HCT116 (cell line): ENCODE measurements around the gene LSM6. TPM values are rescaled to one million over a fixed set of nuclear protein-coding genes. Genes with fewer than 3 reads are reported as not detected.

Source experiments
- ATAC-seq: fragments of 200-7000 bp; cut with Tn5 transposase; 2 replicates; pipeline ENCODE4 v1.9.1; 2020; ENCODE audit warnings: mild to moderate bottlenecking, moderate library complexity
- BruUV-seq: library from RNA; stranded (reverse); fragments of 400-500 nt; replicated peaks from 2 replicates; lab custom pipeline; 2021; lab: Mats Ljungman, UMichigan
- CTCF ChIA-PET: fragments of 300-600 bp; sonication (Branson Sonifier 250); formaldehyde crosslinking; loops from one replicate; lab custom pipeline; 2021; ENCODE audit warnings: antibody characterized with exemption; lab: Charles Lee
- POLR2A ChIA-PET: fragments of 300-600, 350-600 bp; sonication (Branson Sonifier 250); formaldehyde crosslinking; loops from one replicate; lab custom pipeline; 2021; ENCODE audit warnings: antibody characterized with exemption; lab: Charles Lee
- RAD21 ChIA-PET, 2 experiments: fragments of 300-600 bp; sonication (Branson Sonifier 250); formaldehyde crosslinking; loops; one replicate each; lab custom pipeline; 2023; ENCODE audit warnings: low total read pairs in 2 of 2; ENCODE audit not compliant: uncharacterized antibody in 2 of 2, unreplicated experiment in 2 of 2, low non-redundant PET in 1 of 2; lab: Charles Lee
- DNase-seq: peaks from one replicate; pipeline ENCODE4 v3.0.0-alpha.2; 2010; ENCODE audit warnings: low read depth, low spot score
- H2AFZ ChIP-seq: fragments of 200-600 bp; shearing (Covaris generic), sonication (generic); 2 replicates; pipeline ENCODE4 v1.6.1; 2017; ENCODE audit warnings: low read depth, mixed run types, mixed read lengths, antibody characterized with exemption, low read length; ENCODE audit not compliant: poor library complexity, severe bottlenecking
- H3K27ac ChIP-seq: 2 replicates; pipeline ENCODE4 v1.5.1; 2012; ENCODE audit warnings: low read depth, low read length
- H3K27me3 ChIP-seq: fragments of 200-600 bp; sonication (generic); 2 replicates; pipeline ENCODE4 v1.6.1; 2016; ENCODE audit warnings: mixed run types, low read length, mixed read lengths; ENCODE audit not compliant: insufficient read depth
- H3K36me3 ChIP-seq, 2 experiments: fragments of 200-500 bp in 1 of 2; fragments of 200-600 bp in 1 of 2; sonication (Bioruptor generic) in 1 of 2; sonication (generic) in 1 of 2; 2 replicates each; pipeline versions ENCODE4 v1.5.1 to v1.6.1; 2014 to 2016; ENCODE audit warnings: low read length in 2 of 2, inconsistent platforms in 1 of 2, mixed read lengths in 1 of 2, mixed run types in 1 of 2; ENCODE audit not compliant: insufficient read depth in 2 of 2, control insufficient read depth in 1 of 2
- H3K4me1 ChIP-seq, 2 experiments: fragments of 200-600 bp in 1 of 2; sonication (generic) in 1 of 2; 2 replicates each; pipeline versions ENCODE4 v1.5.1 to v1.6.1; 2012 to 2017; ENCODE audit warnings: low read length in 2 of 2, inconsistent platforms in 1 of 2, mild to moderate bottlenecking in 1 of 2, mixed read lengths in 1 of 2, mixed run types in 1 of 2, moderate library complexity in 1 of 2; ENCODE audit not compliant: insufficient read depth in 2 of 2, control insufficient read depth in 1 of 2
- H3K4me2 ChIP-seq: fragments of 200-600 bp; sonication (generic); 2 replicates; pipeline ENCODE4 v1.6.1; 2017; ENCODE audit warnings: mixed run types, low read length, mixed read lengths
- H3K4me3 ChIP-seq, 2 experiments: fragments of 200-600 bp in 1 of 2; sonication (generic) in 1 of 2; replicated peaks in 1 of 2; 2 replicates each; pipeline ENCODE4 v1.5.1; 2011 to 2016; ENCODE audit warnings: low read length in 2 of 2, control low read depth in 1 of 2, low read depth in 1 of 2, mild to moderate bottlenecking in 1 of 2, mixed read lengths in 1 of 2, mixed run types in 1 of 2
- H3K79me2 ChIP-seq: fragments of 200-600 bp; sonication (generic); 2 replicates; pipeline ENCODE4 v1.6.1; 2017; ENCODE audit warnings: mild to moderate bottlenecking, mixed run types, low read length, moderate library complexity, mixed read lengths; ENCODE audit not compliant: insufficient read depth
- H3K9ac ChIP-seq: fragments of 200-600 bp; sonication (generic); 2 replicates; pipeline ENCODE4 v1.6.1; 2016; ENCODE audit warnings: low read length, mixed read lengths
- H3K9me2 ChIP-seq: fragments of 200-600 bp; sonication (generic), shearing (Covaris generic); 2 replicates; pipeline ENCODE4 v1.6.1; 2017; ENCODE audit warnings: mixed run types, mild to moderate bottlenecking, moderate library complexity; ENCODE audit not compliant: insufficient read depth
- H3K9me3 ChIP-seq, 2 experiments: fragments of 200-500 bp in 1 of 2; fragments of 200-600 bp in 1 of 2; sonication (Bioruptor generic) in 1 of 2; sonication (generic) in 1 of 2; 2 replicates each; pipeline ENCODE4 v1.6.1; 2014 to 2017; ENCODE audit warnings: low read length in 2 of 2, mixed read lengths in 2 of 2, inconsistent platforms in 1 of 2, low read depth in 1 of 2, mild to moderate bottlenecking in 1 of 2, mixed run types in 1 of 2, moderate library complexity in 1 of 2; ENCODE audit not compliant: control insufficient read depth in 1 of 2, insufficient read depth in 1 of 2
- H4K20me1 ChIP-seq: fragments of 200-600 bp; sonication (generic), shearing (Covaris generic); 2 replicates; pipeline ENCODE4 v1.6.1; 2017; ENCODE audit warnings: mixed run types, mild to moderate bottlenecking, moderate library complexity; ENCODE audit not compliant: insufficient read depth
- EZH2 ChIP-seq: fragments of 200-600 bp; sonication (generic); IDR thresholded peaks from 2 replicates; pipeline ENCODE4 v1.6.1; 2017; ENCODE audit warnings: antibody characterized with exemption, mixed run types
- YY1 ChIP-seq: IDR thresholded peaks from 2 replicates; pipeline ENCODE4 v1.6.1; 2011; ENCODE audit warnings: low read length, low read depth, moderate library complexity, mild to moderate bottlenecking; ENCODE audit not compliant: insufficient replicate concordance; ENCODE audit errors: extremely low read depth
- intact Hi-C: fragments of 100-400 bp; cut with micrococcal nuclease; formaldehyde crosslinking; loops from 2 replicates; pipeline ENCODE4 v1.10.0; 2022
- total RNA-seq: library from RNA; stranded (reverse); gene quantifications from one replicate; pipeline ENCODE4 v1.2.1, GENCODE V29; 2021; ENCODE audit not compliant: unreplicated experiment
- TF ChIP-seq, protein P1 (sequence below): IDR thresholded peaks from 2 replicates; pipeline ENCODE4 v1.6.1; 2012
- TF ChIP-seq, protein P2 (sequence below), 3 experiments: fragments of 200-600 bp in 1 of 3; sonication (generic) in 1 of 3; IDR thresholded peaks in 2 of 3; conservative IDR thresholded peaks in 1 of 3; 2 replicates each; pipeline ENCODE4 v1.5.1; 2012 to 2017; ENCODE audit warnings: low read depth in 2 of 3, low read length in 2 of 3, antibody characterized with exemption in 1 of 3, borderline replicate concordance in 1 of 3, control low read depth in 1 of 3, mild to moderate bottlenecking in 1 of 3, mixed read lengths in 1 of 3, mixed run types in 1 of 3, moderate library complexity in 1 of 3; ENCODE audit not compliant: insufficient read depth in 1 of 3

The LSM6 gene
- total RNA-seq, 1 experiment from 2014 or later: 57.4 TPM

DNA sequence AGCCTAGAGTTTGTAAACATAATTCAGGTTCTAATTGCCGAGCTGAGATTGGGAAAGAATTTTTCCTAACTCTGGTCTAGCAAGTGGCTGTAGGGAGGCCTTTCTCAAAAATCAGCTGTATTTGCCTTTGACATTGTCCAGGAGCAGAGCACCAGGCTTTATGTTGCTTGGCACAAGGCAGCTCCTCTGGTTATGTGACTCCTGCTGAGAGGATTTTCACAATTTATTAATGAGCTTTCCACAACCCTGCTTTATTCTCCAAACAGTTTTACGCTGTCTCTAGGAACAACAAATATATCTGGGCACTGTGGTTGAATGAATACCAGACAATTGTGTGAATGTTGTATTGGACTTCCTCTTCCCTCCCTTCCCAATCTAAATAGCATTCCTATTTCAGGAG, 14.9 kb downstream of the LSM6 start:
- intact Hi-C loops: no loop called here
- no peak for TF ChIP-seq YY1
- TF ChIP-seq EZH2: no peak
- no peak for ATAC-seq

DNA sequence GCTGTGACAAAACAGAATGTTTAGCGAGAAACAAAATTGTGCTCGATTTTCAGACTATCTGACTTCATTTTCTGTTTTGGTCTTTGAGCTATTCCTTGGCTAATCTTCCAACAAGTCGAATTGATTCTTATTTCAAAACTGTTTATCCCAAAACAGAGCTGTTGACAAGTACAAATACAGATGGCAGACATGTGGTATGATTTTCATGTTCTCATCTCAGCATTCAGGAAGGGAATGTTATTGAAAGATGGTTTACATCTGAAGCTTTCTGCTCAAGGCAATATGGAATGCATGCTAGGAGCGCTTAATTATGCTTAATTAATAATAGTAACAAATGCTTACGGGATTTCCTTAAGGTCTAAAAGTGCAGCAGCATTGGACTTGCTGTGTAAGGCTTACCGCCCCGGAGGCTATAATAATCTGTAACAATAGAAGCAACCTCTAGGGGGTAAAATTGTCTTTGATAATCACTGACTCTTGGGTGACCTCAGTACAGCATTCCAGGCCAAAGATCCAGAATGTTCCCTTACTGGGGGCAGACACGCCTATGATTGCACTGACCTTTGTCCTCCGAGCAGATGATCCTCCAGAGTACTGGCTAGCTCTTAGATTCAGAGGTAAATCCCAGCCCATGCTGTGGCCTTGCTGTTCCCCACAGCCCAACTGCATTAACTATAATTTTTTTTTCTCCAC, 16.4 kb downstream of the LSM6 start:
- Histone ChIP-seq H3K27me3 (no peaks in the 10 kb centered on the region), H3K27ac (no peak overlapping the region), H3K4me2 (no peak overlapping the region), H3K9me2 (no peaks in the 10 kb centered on the region), H3K36me3 (peaks cover 21 to 26% of the 10 kb centered on the region in 2 experiments; a peak in 2 of 4 replicates), H3K9ac (no peak overlapping the region), H4K20me1 (no peaks in the 10 kb centered on the region), H3K79me2 (no peaks in the 10 kb centered on the region), H3K4me1 (peaks cover 0 to 6% of the 10 kb centered on the region in 2 experiments; a peak in 1 of 4 replicates), H2AFZ (no peak overlapping the region), H3K4me3 (no peak overlapping the region), H3K9me3 (no peaks in the 10 kb centered on the region)
- BruUV-seq: no TSS peak
- ChIA-PET CTCF (no interaction called here), RAD21 (no interaction called here), POLR2A (no interaction called here)
- ATAC-seq (peak; percentile 78), DNase-seq (no peak)
- intact Hi-C loops: loop anchor here (1.0 kb wide), 1 partner anchor 16 kb away; no protein-coding TSS in a partner anchor
- TF ChIP-seq, protein P1, sequence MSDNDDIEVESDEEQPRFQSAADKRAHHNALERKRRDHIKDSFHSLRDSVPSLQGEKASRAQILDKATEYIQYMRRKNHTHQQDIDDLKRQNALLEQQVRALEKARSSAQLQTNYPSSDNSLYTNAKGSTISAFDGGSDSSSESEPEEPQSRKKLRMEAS: no peak
- TF ChIP-seq YY1: no peak
- TF ChIP-seq, protein P2, sequence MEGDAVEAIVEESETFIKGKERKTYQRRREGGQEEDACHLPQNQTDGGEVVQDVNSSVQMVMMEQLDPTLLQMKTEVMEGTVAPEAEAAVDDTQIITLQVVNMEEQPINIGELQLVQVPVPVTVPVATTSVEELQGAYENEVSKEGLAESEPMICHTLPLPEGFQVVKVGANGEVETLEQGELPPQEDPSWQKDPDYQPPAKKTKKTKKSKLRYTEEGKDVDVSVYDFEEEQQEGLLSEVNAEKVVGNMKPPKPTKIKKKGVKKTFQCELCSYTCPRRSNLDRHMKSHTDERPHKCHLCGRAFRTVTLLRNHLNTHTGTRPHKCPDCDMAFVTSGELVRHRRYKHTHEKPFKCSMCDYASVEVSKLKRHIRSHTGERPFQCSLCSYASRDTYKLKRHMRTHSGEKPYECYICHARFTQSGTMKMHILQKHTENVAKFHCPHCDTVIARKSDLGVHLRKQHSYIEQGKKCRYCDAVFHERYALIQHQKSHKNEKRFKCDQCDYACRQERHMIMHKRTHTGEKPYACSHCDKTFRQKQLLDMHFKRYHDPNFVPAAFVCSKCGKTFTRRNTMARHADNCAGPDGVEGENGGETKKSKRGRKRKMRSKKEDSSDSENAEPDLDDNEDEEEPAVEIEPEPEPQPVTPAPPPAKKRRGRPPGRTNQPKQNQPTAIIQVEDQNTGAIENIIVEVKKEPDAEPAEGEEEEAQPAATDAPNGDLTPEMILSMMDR (IDR thresholded peaks at IDR 0.05 in 2 of 3, conservative IDR thresholded peaks at IDR 0.05 in 1 of 3; ENCODE audit: borderline replicate concordance in 1 of 3, insufficient read depth in 1 of 3, low read depth in 2 of 3, low read length in 2 of 3): peak in 2 of 3 experiments; percentile 9 to 29; a peak in 2 of 6 replicates

More for the DNA sequence above, 14.9 kb downstream of the LSM6 start:
- ChIA-PET POLR2A (no interaction called here), RAD21 (no interaction called here), CTCF (no interaction called here)
- no peak overlapping the region for H3K4me3 ChIP-seq
- H4K20me1 ChIP-seq: no peaks in the 10 kb centered on the region
- H3K9me3 ChIP-seq: no peaks in the 10 kb centered on the region
- H3K27ac ChIP-seq: no peak overlapping the region
- 0 out of 2 replicates have a peak, but pooled peaks cover 3% of the 10 kb centered on the region for H3K79me2 ChIP-seq
- H2AFZ ChIP-seq: no peak overlapping the region
- H3K27me3 ChIP-seq: no peaks in the 10 kb centered on the region
- H3K4me1 ChIP-seq: peaks cover 0 to 6% of the 10 kb centered on the region in 2 experiments; a peak in 1 of 4 replicates
- H3K9ac ChIP-seq: no peak overlapping the region
- BruUV-seq: no TSS peak
- H3K4me2 ChIP-seq: no peak overlapping the region
- no peaks in the 10 kb centered on the region for H3K9me2 ChIP-seq
- no peak for DNase-seq
- H3K36me3 ChIP-seq: peaks cover 25 to 30% of the 10 kb centered on the region in 2 experiments; a peak in 3 of 4 replicates
